Progenitor cell of endocrine pancreas (in vitro differentiated cells): ENCODE data around the gene TOP3A. TPM values are rescaled to one million over a fixed set of nuclear protein-coding genes. Genes with fewer than 3 reads are reported as not detected.

Experiments used
- DNase-seq: peaks from one replicate; pipeline ENCODE4 v3.0.0; 2021; ENCODE audit warnings: low spot score; ENCODE audit not compliant: unreplicated experiment
- H3K27ac Mint-ChIP-seq: 2 replicates; pipeline ENCODE4 v1.8.0; 2021; ENCODE audit warnings: mild to moderate bottlenecking, moderate library complexity, mixed read lengths
- H3K27me3 Mint-ChIP-seq: 2 replicates; pipeline ENCODE4 v1.8.0; 2021; ENCODE audit warnings: mixed read lengths
- H3K36me3 Mint-ChIP-seq: 2 replicates; pipeline ENCODE4 v1.8.0; 2022; ENCODE audit warnings: mixed read lengths; ENCODE audit not compliant: insufficient read depth
- H3K4me1 Mint-ChIP-seq: 2 replicates; pipeline ENCODE4 v1.8.0; 2021; ENCODE audit warnings: low read depth, mixed read lengths
- H3K4me3 Mint-ChIP-seq: 2 replicates; pipeline ENCODE4 v1.8.0; 2021; ENCODE audit warnings: low read depth, mild to moderate bottlenecking, moderate library complexity, mixed read lengths
- H3K9me3 Mint-ChIP-seq: 2 replicates; pipeline ENCODE4 v1.8.0; 2021; ENCODE audit warnings: low read depth, mixed read lengths
- CTCF ChIP-seq: fragments of 200-600 bp; sonication (generic); IDR thresholded peaks from one replicate; pipeline ENCODE4 v1.5.0; 2021; ENCODE audit warnings: antibody characterized with exemption, mild to moderate bottlenecking; ENCODE audit not compliant: unreplicated experiment
- total RNA-seq: library from RNA; stranded (reverse); gene quantifications from 2 replicates; pipeline ENCODE4 v1.2.1, GENCODE V29; 2021

Gene TOP3A
- total RNA-seq, 1 donor from 2014 or later, result 60.4 TPM

GRCh38 chr17:18327093-18327492 lies 12.3 kb upstream of the TOP3A start:
- DNase-seq, result no peak
- Mint-ChIP-seq H3K4me3 (no peak overlapping the region), H3K27ac (no peak overlapping the region), H3K36me3 (peaks cover 14% of the 10 kb centered on the region), H3K9me3 (no peaks in the 10 kb centered on the region), H3K4me1 (no peaks in the 10 kb centered on the region), H3K27me3 (no peaks in the 10 kb centered on the region)
- no peak for TF ChIP-seq CTCF

GRCh38 chr17:18326572-18326971 lies 11.8 kb upstream of the TOP3A start:
- H3K27me3 Mint-ChIP-seq, result no peaks in the 10 kb centered on the region
- no peak for TF ChIP-seq CTCF
- no peak overlapping the region for H3K4me3 Mint-ChIP-seq
- no peaks in the 10 kb centered on the region for H3K9me3 Mint-ChIP-seq
- no peak for DNase-seq
- no peak overlapping the region for H3K27ac Mint-ChIP-seq
- H3K4me1 Mint-ChIP-seq, result no peaks in the 10 kb centered on the region
- H3K36me3 Mint-ChIP-seq, result peaks cover 14% of the 10 kb centered on the region

GRCh38 chr17:18326039-18326438 lies 11.2 kb upstream of the TOP3A start:
- DNase-seq, result no peak
- Mint-ChIP-seq H3K9me3 (no peaks in the 10 kb centered on the region), H3K27me3 (no peaks in the 10 kb centered on the region), H3K4me1 (no peaks in the 10 kb centered on the region), H3K4me3 (no peak overlapping the region), H3K36me3 (peaks cover 14% of the 10 kb centered on the region), H3K27ac (no peak overlapping the region)
- no peak for TF ChIP-seq CTCF

GRCh38 chr17:18324140-18325050 lies 9.6 kb upstream of the TOP3A start:
- H3K4me3 Mint-ChIP-seq, result no peak overlapping the region
- H3K4me1 Mint-ChIP-seq, result peaks cover 8% of the 10 kb centered on the region
- H3K36me3 Mint-ChIP-seq, result peaks cover 12% of the 10 kb centered on the region
- no peak overlapping the region for H3K27ac Mint-ChIP-seq
- no peak for TF ChIP-seq CTCF
- H3K9me3 Mint-ChIP-seq, result no peaks in the 10 kb centered on the region
- H3K27me3 Mint-ChIP-seq, result no peaks in the 10 kb centered on the region
- no peak for DNase-seq

GRCh38 chr17:18323507-18324139 lies 8.8 kb upstream of the TOP3A start:
- no peaks in the 10 kb centered on the region for H3K27me3 Mint-ChIP-seq
- H3K27ac Mint-ChIP-seq, result no peak overlapping the region
- DNase-seq, result no peak
- no peak for TF ChIP-seq CTCF
- no peaks in the 10 kb centered on the region for H3K9me3 Mint-ChIP-seq
- no peak overlapping the region for H3K4me3 Mint-ChIP-seq
- H3K36me3 Mint-ChIP-seq, result peaks cover 12% of the 10 kb centered on the region
- H3K4me1 Mint-ChIP-seq, result peaks cover 10% of the 10 kb centered on the region
